RCC 7860 (cell line): ENCODE results near the gene BABAM1.

Experiments
- DNase-seq: peaks from one replicate; pipeline ENCODE4 v3.0.0-alpha.2; 2015; ENCODE audit warnings: low spot score
- FAIRE-seq: peaks from 2 replicates; lab custom pipeline; 2012; peaks lifted over from hg19 to GRCh38; lab: Jason Lieb, UNC

BABAM1 gene

GRCh38 chr19:17320435-17320834, 53.2 kb downstream of the BABAM1 start:
- FAIRE-seq (no peak), DNase-seq (no peak)

- no peak for FAIRE-seq
- no peak for DNase-seq
Measured at GRCh38 chr19:17321655-17322489, 54.6 kb downstream of the BABAM1 start.

GRCh38 chr19:17322854-17323253, 55.6 kb downstream of the BABAM1 start:
- no peak for FAIRE-seq
- DNase-seq = no peak

GRCh38 chr19:17323300-17323963, 56.2 kb downstream of the BABAM1 start:
- no peak for DNase-seq
- FAIRE-seq = no peak

- DNase-seq (no peak), FAIRE-seq (no peak)
Measured at GRCh38 chr19:17323964-17324332, 56.7 kb downstream of the BABAM1 start.

- DNase-seq (no peak), FAIRE-seq (no peak)
Measured at GRCh38 chr19:17324357-17325114, 57.3 kb downstream of the BABAM1 start.

- no peak for DNase-seq
- no peak for FAIRE-seq
Measured at GRCh38 chr19:17325133-17325532, 57.9 kb downstream of the BABAM1 start.

- FAIRE-seq = no peak
Measured at GRCh38 chr19:17325881-17326594, 58.8 kb downstream of the BABAM1 start.

GRCh38 chr19:17326595-17326966, 59.3 kb downstream of the BABAM1 start:
- DNase-seq = no peak

More at GRCh38 chr19:17325881-17326594, 58.8 kb downstream of the BABAM1 start:
- no peak for DNase-seq

GRCh38 chr19:17327068-17327653, 59.9 kb downstream of the BABAM1 start:
- no peak for DNase-seq
- FAIRE-seq = no peak

More at GRCh38 chr19:17326595-17326966, 59.3 kb downstream of the BABAM1 start:
- no peak for FAIRE-seq

GRCh38 chr19:17327654-17328516, 60.6 kb downstream of the BABAM1 start:
- DNase-seq (no peak), FAIRE-seq (no peak)
